Measurements from ENCODE around the gene ZNHIT2. TPM values are rescaled to one million over a fixed set of nuclear protein-coding genes. Genes with fewer than 3 reads are reported as not detected.

Gene ZNHIT2
- total RNA-seq, 1 donor from 2014 or later = 8.1 TPM

DNA sequence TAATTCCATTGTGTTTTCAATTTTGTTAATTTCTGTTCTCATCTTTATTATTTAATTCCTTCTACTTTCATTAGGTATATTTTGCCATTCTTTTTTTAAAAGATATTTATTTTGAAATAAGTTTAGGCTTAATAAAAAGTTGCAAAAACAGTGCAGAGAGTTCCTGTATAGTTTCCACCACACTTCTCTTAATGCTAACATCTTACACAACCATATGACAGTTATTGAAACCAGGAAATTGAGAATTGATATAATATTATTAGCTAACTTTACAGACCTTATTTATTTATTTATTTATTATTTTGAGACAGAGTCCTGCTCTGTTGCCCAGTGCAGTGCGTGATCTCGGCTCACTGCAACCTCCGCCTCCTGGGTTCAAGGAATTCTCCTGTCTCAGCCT, 38.8 kb upstream of the ZNHIT2 start:
- no peak overlapping the region for H3K4me3 ChIP-seq (ENCODE audit: insufficient read depth, low read depth, low read length)
- H4K20me1 ChIP-seq (ENCODE audit: insufficient read depth, low read length) = no peaks in the 10 kb centered on the region
- no peaks in the 10 kb centered on the region for H3K79me2 ChIP-seq (ENCODE audit: insufficient read depth, low read length)
- Mint-ChIP-seq H3K36me3 (ENCODE audit: low read depth, unreplicated experiment) (no peaks in the 10 kb centered on the region), H3K4me3 (ENCODE audit: unreplicated experiment) (no peak overlapping the region), H3K27me3 (ENCODE audit: low read depth, unreplicated experiment) (peaks cover 16% of the 10 kb centered on the region), H3K9me3 (ENCODE audit: unreplicated experiment) (no peaks in the 10 kb centered on the region), H3K27ac (ENCODE audit: unreplicated experiment) (no peak overlapping the region), H3K4me1 (ENCODE audit: low read depth, unreplicated experiment) (no peaks in the 10 kb centered on the region)
- H3K4me1 ChIP-seq (ENCODE audit: insufficient read depth, low read length) = peaks cover 3% of the 10 kb centered on the region
- no peaks in the 10 kb centered on the region for H3K9me3 ChIP-seq (ENCODE audit: insufficient read depth, low read depth, low read length)
- DNase-seq (ENCODE audit: low read depth) = no peak
- no peak overlapping the region for H3K4me2 ChIP-seq (ENCODE audit: low read length)
- TF ChIP-seq, protein P1, sequence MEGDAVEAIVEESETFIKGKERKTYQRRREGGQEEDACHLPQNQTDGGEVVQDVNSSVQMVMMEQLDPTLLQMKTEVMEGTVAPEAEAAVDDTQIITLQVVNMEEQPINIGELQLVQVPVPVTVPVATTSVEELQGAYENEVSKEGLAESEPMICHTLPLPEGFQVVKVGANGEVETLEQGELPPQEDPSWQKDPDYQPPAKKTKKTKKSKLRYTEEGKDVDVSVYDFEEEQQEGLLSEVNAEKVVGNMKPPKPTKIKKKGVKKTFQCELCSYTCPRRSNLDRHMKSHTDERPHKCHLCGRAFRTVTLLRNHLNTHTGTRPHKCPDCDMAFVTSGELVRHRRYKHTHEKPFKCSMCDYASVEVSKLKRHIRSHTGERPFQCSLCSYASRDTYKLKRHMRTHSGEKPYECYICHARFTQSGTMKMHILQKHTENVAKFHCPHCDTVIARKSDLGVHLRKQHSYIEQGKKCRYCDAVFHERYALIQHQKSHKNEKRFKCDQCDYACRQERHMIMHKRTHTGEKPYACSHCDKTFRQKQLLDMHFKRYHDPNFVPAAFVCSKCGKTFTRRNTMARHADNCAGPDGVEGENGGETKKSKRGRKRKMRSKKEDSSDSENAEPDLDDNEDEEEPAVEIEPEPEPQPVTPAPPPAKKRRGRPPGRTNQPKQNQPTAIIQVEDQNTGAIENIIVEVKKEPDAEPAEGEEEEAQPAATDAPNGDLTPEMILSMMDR (IDR thresholded peaks at IDR 0.05; ENCODE audit: insufficient read depth, low read depth, low read length) = no peak
- no peak for TF ChIP-seq EZH2 (IDR thresholded peaks at IDR 0.05; ENCODE audit: insufficient read depth, low read length)
- H3K27ac ChIP-seq (ENCODE audit: low read depth, low read length) = no peak overlapping the region
- no peak overlapping the region for H3K9ac ChIP-seq (ENCODE audit: low read length)
- no peak overlapping the region for H2AFZ ChIP-seq (ENCODE audit: low read depth, low read length)
- no peaks in the 10 kb centered on the region for H3K27me3 ChIP-seq (ENCODE audit: insufficient read depth, low read length)
- no peak for FAIRE-seq
- H3K36me3 ChIP-seq (ENCODE audit: insufficient read depth, low read length) = no peaks in the 10 kb centered on the region

DNA sequence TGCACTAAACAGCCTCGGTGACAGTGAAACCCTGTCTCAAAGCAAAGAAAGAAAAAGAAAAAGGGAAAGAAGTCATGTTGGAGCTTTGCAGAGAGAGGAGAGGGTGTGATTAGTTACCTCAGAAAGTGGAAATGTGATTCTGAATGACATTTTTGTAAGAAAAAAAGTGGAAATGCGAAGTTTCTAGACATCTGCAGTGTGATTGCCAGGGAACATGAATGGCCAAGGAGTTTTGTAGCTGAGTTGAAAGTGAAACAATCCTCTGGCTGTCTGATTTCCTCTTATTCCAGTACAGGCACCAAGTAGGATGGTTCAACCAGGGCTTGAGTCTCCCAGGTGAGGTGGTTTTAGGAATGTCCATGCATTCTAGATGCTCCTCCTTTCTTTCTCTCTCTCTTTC, 34.6 kb upstream of the ZNHIT2 start:
- Histone ChIP-seq H3K36me3 (ENCODE audit: insufficient read depth, low read length) (no peaks in the 10 kb centered on the region), H3K9me3 (ENCODE audit: insufficient read depth, low read depth, low read length) (no peaks in the 10 kb centered on the region), H3K27ac (ENCODE audit: low read depth, low read length) (no peak overlapping the region), H3K27me3 (ENCODE audit: insufficient read depth, low read length) (peaks cover 2% of the 10 kb centered on the region), H3K4me2 (ENCODE audit: low read length) (no peak overlapping the region), H3K4me1 (ENCODE audit: insufficient read depth, low read length) (peaks cover 16% of the 10 kb centered on the region), H3K4me3 (ENCODE audit: insufficient read depth, low read depth, low read length) (no peak overlapping the region), H3K79me2 (ENCODE audit: insufficient read depth, low read length) (no peaks in the 10 kb centered on the region), H3K9ac (ENCODE audit: low read length) (no peak overlapping the region), H4K20me1 (ENCODE audit: insufficient read depth, low read length) (no peaks in the 10 kb centered on the region), H2AFZ (ENCODE audit: low read depth, low read length) (no peak overlapping the region)
- Mint-ChIP-seq H3K4me1 (ENCODE audit: low read depth, unreplicated experiment) (peaks cover 14% of the 10 kb centered on the region), H3K9me3 (ENCODE audit: unreplicated experiment) (no peaks in the 10 kb centered on the region), H3K4me3 (ENCODE audit: unreplicated experiment) (no peak overlapping the region), H3K27me3 (ENCODE audit: low read depth, unreplicated experiment) (peaks cover 2% of the 10 kb centered on the region), H3K36me3 (ENCODE audit: low read depth, unreplicated experiment) (no peaks in the 10 kb centered on the region), H3K27ac (ENCODE audit: unreplicated experiment) (no peak overlapping the region)
- FAIRE-seq = no peak
- DNase-seq (ENCODE audit: low read depth) = no peak
- no peak for TF ChIP-seq EZH2 (IDR thresholded peaks at IDR 0.05; ENCODE audit: insufficient read depth, low read length)
- TF ChIP-seq, protein P1 (IDR thresholded peaks at IDR 0.05; ENCODE audit: insufficient read depth, low read depth, low read length) = no peak

DNA sequence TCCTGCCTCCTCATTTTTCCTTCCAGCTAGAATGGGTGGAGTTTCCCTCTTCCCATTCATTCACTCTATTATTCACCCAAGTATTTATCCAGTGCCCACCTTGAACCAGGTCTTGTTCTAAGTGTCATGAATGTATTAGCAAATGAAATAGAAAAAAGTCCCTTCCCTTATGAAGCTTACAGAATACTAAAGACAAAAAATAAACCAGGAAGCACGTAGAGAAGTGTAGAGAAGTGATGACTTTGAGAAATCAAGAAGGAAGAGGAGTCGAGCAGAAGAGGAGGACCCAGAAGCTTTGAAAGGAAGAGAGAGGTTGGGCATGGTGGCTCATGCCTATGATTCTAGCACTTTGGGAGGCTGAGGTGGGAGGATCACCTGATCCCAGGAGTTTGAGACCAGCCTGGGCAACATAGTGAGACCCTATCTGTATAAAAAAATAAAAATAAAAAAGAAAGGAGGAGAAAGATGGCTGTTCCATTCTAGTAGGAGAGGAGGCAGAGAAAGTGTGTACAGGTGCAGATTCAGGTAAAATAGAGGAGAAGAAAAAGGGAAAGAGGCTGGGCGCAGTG, 33.9 kb upstream of the ZNHIT2 start:
- TF ChIP-seq, protein P1 (IDR thresholded peaks at IDR 0.05; ENCODE audit: insufficient read depth, low read depth, low read length) = no peak
- no peak for TF ChIP-seq EZH2 (IDR thresholded peaks at IDR 0.05; ENCODE audit: insufficient read depth, low read length)
- no peak overlapping the region for H3K27ac ChIP-seq (ENCODE audit: low read depth, low read length)
- H3K9me3 Mint-ChIP-seq (ENCODE audit: unreplicated experiment) = no peaks in the 10 kb centered on the region
- H3K27me3 ChIP-seq (ENCODE audit: insufficient read depth, low read length) = peaks cover 2% of the 10 kb centered on the region
- FAIRE-seq = no peak
- no peak overlapping the region for H3K4me3 ChIP-seq (ENCODE audit: insufficient read depth, low read depth, low read length)
- H3K79me2 ChIP-seq (ENCODE audit: insufficient read depth, low read length) = no peaks in the 10 kb centered on the region
- H3K27me3 Mint-ChIP-seq (ENCODE audit: low read depth, unreplicated experiment) = peaks cover 2% of the 10 kb centered on the region
- no peak overlapping the region for H3K27ac Mint-ChIP-seq (ENCODE audit: unreplicated experiment)
- H3K9me3 ChIP-seq (ENCODE audit: insufficient read depth, low read depth, low read length) = no peaks in the 10 kb centered on the region
- no peak for DNase-seq (ENCODE audit: low read depth)
- no peak overlapping the region for H2AFZ ChIP-seq (ENCODE audit: low read depth, low read length)
- H3K4me3 Mint-ChIP-seq (ENCODE audit: unreplicated experiment) = no peak overlapping the region
- peaks cover 16% of the 10 kb centered on the region for H3K4me1 ChIP-seq (ENCODE audit: insufficient read depth, low read length)
- no peaks in the 10 kb centered on the region for H4K20me1 ChIP-seq (ENCODE audit: insufficient read depth, low read length)
- H3K36me3 ChIP-seq (ENCODE audit: insufficient read depth, low read length) = no peaks in the 10 kb centered on the region
- H3K4me1 Mint-ChIP-seq (ENCODE audit: low read depth, unreplicated experiment) = peaks cover 14% of the 10 kb centered on the region
- H3K36me3 Mint-ChIP-seq (ENCODE audit: low read depth, unreplicated experiment) = no peaks in the 10 kb centered on the region
- peak overlapping the region; percentile 79 for H3K4me2 ChIP-seq (ENCODE audit: low read length)
- no peak overlapping the region for H3K9ac ChIP-seq (ENCODE audit: low read length)

Data from astrocyte (in vitro differentiated cells and primary cell).